GM12878 (cell line): Measurements from ENCODE around the gene FRAS1. TPM values are rescaled to one million over a fixed set of nuclear protein-coding genes. Genes with fewer than 3 reads are reported as not detected.

Experiments
- ATAC-seq: fragments of 200-7000 bp; cut with Tn5 transposase; 3 replicates; pipeline ENCODE4 v1.9.1; 2020; ENCODE audit warnings: mild to moderate bottlenecking, moderate library complexity
- BruUV-seq: library from RNA; stranded (reverse); fragments of 400-500 nt; replicated peaks from 2 replicates; lab custom pipeline; 2021; lab: Mats Ljungman, UMichigan
- CTCF ChIA-PET: fragments of 300-600 bp; sonication (Branson Sonifier 250); formaldehyde crosslinking; extraction: SDS; loops from one replicate; lab custom pipeline; 2021; ENCODE audit warnings: inconsistent platforms; lab: Yijun Ruan, JAX
- POLR2A ChIA-PET: fragments of 350-600 bp; formaldehyde crosslinking; extraction: SDS; loops from one replicate; lab custom pipeline; 2021; ENCODE audit warnings: inconsistent platforms; lab: Charles Lee
- RAD21 ChIA-PET: fragments of 300-600 bp; sonication (Branson Sonifier 250); formaldehyde crosslinking; loops from one replicate; lab custom pipeline; 2023; ENCODE audit warnings: antibody characterized with exemption; ENCODE audit not compliant: unreplicated experiment; lab: Charles Lee
- SMC1A ChIA-PET: fragments of 300-600 bp; sonication (Branson Sonifier 250); formaldehyde crosslinking; loops from one replicate; lab custom pipeline; 2023; ENCODE audit not compliant: unreplicated experiment, uncharacterized antibody; lab: Charles Lee
- DNase-seq: peaks from one replicate; pipeline ENCODE4 v3.0.0-alpha.2; 2011; ENCODE audit warnings: low read depth, low spot score
- FAIRE-seq: peaks from 3 replicates; lab custom pipeline; 2011; peaks lifted over from hg19 to GRCh38; lab: Jason Lieb, UNC
- H2AFZ ChIP-seq: 2 replicates; pipeline ENCODE4 v1.6.0; 2011; ENCODE audit warnings: low read depth, low read length, control low read depth; ENCODE audit not compliant: control insufficient read depth
- H3K27ac ChIP-seq: 2 replicates; pipeline ENCODE4 v1.5.1; 2011; ENCODE audit warnings: control low read depth; ENCODE audit not compliant: control insufficient read depth, insufficient read depth
- H3K27me3 ChIP-seq, 2 experiments: replicated peaks in 1 of 2; 2 replicates each; pipeline versions ENCODE4 v1.6.0 to v1.6.1; 2011; ENCODE audit warnings: low read length in 1 of 2; ENCODE audit not compliant: control insufficient read depth in 2 of 2, insufficient read depth in 2 of 2
- H3K36me3 ChIP-seq, 2 experiments: 2 replicates each; pipeline ENCODE4 v1.5.1; 2011; ENCODE audit warnings: low read length in 1 of 2; ENCODE audit not compliant: control insufficient read depth in 2 of 2, insufficient read depth in 2 of 2
- H3K4me1 ChIP-seq: 2 replicates; pipeline ENCODE4 v1.6.1; 2011; ENCODE audit warnings: mild to moderate bottlenecking, low read length, moderate library complexity, mixed read lengths; ENCODE audit not compliant: control insufficient read depth, insufficient read depth
- H3K4me2 ChIP-seq: 2 replicates; pipeline ENCODE4 v1.6.0; 2011; ENCODE audit warnings: control low read depth; ENCODE audit not compliant: control insufficient read depth, insufficient read depth
- H3K4me3 ChIP-seq: fragments of 200-600 bp; sonication (generic); 2 replicates; pipeline ENCODE4 v1.5.1; 2016
- H3K79me2 ChIP-seq: 2 replicates; pipeline ENCODE4 v1.6.0; 2011; ENCODE audit warnings: low read length; ENCODE audit not compliant: control insufficient read depth, insufficient read depth
- H3K9ac ChIP-seq: 2 replicates; pipeline ENCODE4 v1.8.0; 2011; ENCODE audit warnings: low read length, control low read depth, mixed read lengths; ENCODE audit not compliant: control insufficient read depth, insufficient read depth
- H3K9me3 ChIP-seq: replicated peaks from 3 replicates; pipeline ENCODE4 v1.5.1; 2011; ENCODE audit warnings: mild to moderate bottlenecking, low read length; ENCODE audit not compliant: control insufficient read depth, insufficient read depth
- H4K20me1 ChIP-seq: 2 replicates; pipeline ENCODE4 v1.6.0; 2011; ENCODE audit not compliant: control insufficient read depth, insufficient read depth
- ATF3 ChIP-seq: IDR thresholded peaks from 2 replicates; pipeline ENCODE4 v1.6.1; 2011; ENCODE audit warnings: low read depth, mild to moderate bottlenecking, low read length, moderate library complexity, borderline replicate concordance; ENCODE audit errors: extremely low read depth
- BACH1 ChIP-seq: fragments of 450-650 bp; IDR thresholded peaks from 2 replicates; pipeline ENCODE4 v1.6.1; 2017; ENCODE audit warnings: mild to moderate bottlenecking, borderline replicate concordance
- BCL3 ChIP-seq: IDR thresholded peaks from 2 replicates; pipeline ENCODE4 v1.6.1; 2011; ENCODE audit warnings: borderline replicate concordance, low read depth, mild to moderate bottlenecking, moderate library complexity, low read length; ENCODE audit not compliant: insufficient read depth, poor library complexity, severe bottlenecking
- E2F4 ChIP-seq: IDR thresholded peaks from 2 replicates; pipeline ENCODE4 v1.6.1; 2012; ENCODE audit warnings: low read depth, low read length, improper control_type of control experiment
- EGR1 ChIP-seq, 2 experiments: IDR thresholded peaks; 1 replicate in 1 of 2; 2 replicates in 1 of 2; pipeline ENCODE4 v1.6.1; 2011 to 2012; ENCODE audit warnings: low read depth in 2 of 2, low read length in 2 of 2, borderline replicate concordance in 1 of 2, mild to moderate bottlenecking in 1 of 2, moderate library complexity in 1 of 2
- ETV6 ChIP-seq, 2 experiments: fragments of 450-650 bp in 1 of 2; IDR thresholded peaks in 1 of 2; conservative IDR thresholded peaks in 1 of 2; 2 replicates each; pipeline ENCODE4 v1.6.1; 2014; ENCODE audit warnings: antibody characterized with exemption in 1 of 2, borderline replicate concordance in 1 of 2, low read depth in 1 of 2, mild to moderate bottlenecking in 1 of 2, moderate library complexity in 1 of 2
- KDM1A ChIP-seq: fragments of 200-600 bp; sonication (generic); IDR thresholded peaks from 2 replicates; pipeline ENCODE4 v1.6.1; 2016; ENCODE audit warnings: borderline replicate concordance
- MXI1 ChIP-seq: fragments of 150-350 bp; IDR thresholded peaks from 2 replicates; pipeline ENCODE4 v1.6.1; 2011; ENCODE audit warnings: low read depth, mild to moderate bottlenecking, inconsistent platforms, low read length, improper control_type of control experiment
- RAD21 ChIP-seq: IDR thresholded peaks from 2 replicates; pipeline ENCODE4 v1.6.1; 2011; ENCODE audit warnings: mild to moderate bottlenecking, low read depth, low read length, moderate library complexity; ENCODE audit not compliant: insufficient read depth
- RELB ChIP-seq: fragments of 450-650 bp; IDR thresholded peaks from 2 replicates; pipeline ENCODE4 v1.6.1; 2017; ENCODE audit warnings: low read depth, mild to moderate bottlenecking, moderate library complexity
- SPI1 ChIP-seq: IDR thresholded peaks from 2 replicates; pipeline ENCODE4 v1.6.1; 2011; ENCODE audit warnings: low read depth, mild to moderate bottlenecking, low read length, moderate library complexity, borderline replicate concordance; ENCODE audit not compliant: insufficient read depth
- TAF1 ChIP-seq: IDR thresholded peaks from 2 replicates; pipeline ENCODE4 v1.6.1; 2011; ENCODE audit warnings: mild to moderate bottlenecking, low read depth, low read length, borderline replicate concordance
- ZBED1 ChIP-seq: IDR thresholded peaks from 2 replicates; pipeline ENCODE4 v1.6.1; 2016; ENCODE audit warnings: borderline replicate concordance
- ZNF24 ChIP-seq: fragments of 450-650 bp; IDR thresholded peaks from 2 replicates; pipeline ENCODE4 v1.6.1; 2017; ENCODE audit warnings: antibody characterized with exemption, mild to moderate bottlenecking
- WGBS: methylation state at CpG from one replicate; pipeline ENCODE4 v1.1.6; 2016; ENCODE audit warnings: low lambda C conversion rate; ENCODE audit not compliant: insufficient replicate concordance, insufficient coverage; ENCODE audit errors: missing lambda C conversion rate; 5-methylcytosine and 5-hydroxymethylcytosine counted together
- in situ Hi-C: fragments of 300-500 bp; cut with MboI; formaldehyde crosslinking; loops from 9 replicates; pipeline ENCODE4 v1.14.3; 2018; ENCODE audit warnings: mixed read lengths
- intact Hi-C: fragments of 100-400 bp; cut with micrococcal nuclease; formaldehyde crosslinking; loops from one replicate; pipeline ENCODE4 v1.14.2; 2022; ENCODE audit not compliant: unreplicated experiment
- polyA plus RNA-seq, 11 experiments: library from polyadenylated mRNA; depleted of rRNA in 4 of 11; unstranded in 6 of 11; stranded (reverse) in 5 of 11; fragments of >200 nt; fragmentation: Nextera tagmentation in 4 of 11; fragmentation: Illumina TruSeq in 1 of 11; extraction: Ambion mirVana in 4 of 11; extraction: Trizol in 1 of 11; gene quantifications; 1 replicate in 1 of 11; 2 replicates in 10 of 11; pipeline versions ENCODE4 v1.2.1 to v1.2.3, GENCODE V29; 2011 to 2016; ENCODE audit warnings: inconsistent platforms in 2 of 11, missing spikeins in 2 of 11, low read depth in 1 of 11
- total RNA-seq, 4 experiments: library from RNA; depleted of rRNA in 3 of 4; stranded (reverse); fragments of >200 nt in 3 of 4; fragmentation: Illumina TruSeq in 1 of 4; extraction: Trizol in 1 of 4; gene quantifications; 2 replicates each; pipeline versions ENCODE4 v1.2.1 to v1.2.3, GENCODE V29; 2013 to 2021

FRAS1 gene
- total and polyA plus RNA-seq, 10 of the 15 experiments (the other 5 are each of a cell fraction or from before 2014, with no cell fraction given): 0.08 to 11.7 (median 0.20) TPM

- Histone ChIP-seq H3K4me2 (no peak overlapping the region), H3K79me2 (no peaks in the 10 kb centered on the region), H3K27ac (no peak overlapping the region), H3K9ac (no peak overlapping the region), H3K9me3 (no peaks in the 10 kb centered on the region), H3K4me1 (no peaks in the 10 kb centered on the region), H3K4me3 (no peak overlapping the region), H2AFZ (no peak overlapping the region), H3K36me3 (no peaks in the 10 kb centered on the region), H4K20me1 (no peaks in the 10 kb centered on the region), H3K27me3 (no peaks in the 10 kb centered on the region)
- FAIRE-seq: no peak
- ChIA-PET SMC1A (no interaction called here), CTCF (interaction anchor here (0.7 kb wide), 1 partner anchor 50 kb away, joined by 3 read pairs; no protein-coding TSS in a partner anchor), RAD21 (no interaction called here), POLR2A (no interaction called here)
- 44% methylated on average over 5 of the region's 5 CpGs for WGBS
- DNase-seq: no peak
- in situ Hi-C loops: no loop called here
- BruUV-seq: no TSS peak
- intact Hi-C loops: no loop called here
- no peak for ATAC-seq
- TF ChIP-seq ZNF24: no peak
- no peak for TF ChIP-seq RELB
- no peak for TF ChIP-seq ZBED1
- TF ChIP-seq RAD21: no peak
- TF ChIP-seq KDM1A: no peak
- no peak for TF ChIP-seq MXI1
- no peak for TF ChIP-seq TAF1
- TF ChIP-seq EGR1 (IDR thresholded peaks at IDR 0.05; ENCODE audit: borderline replicate concordance in 1 of 2, low read depth in 2 of 2, low read length in 2 of 2): no peak
- TF ChIP-seq BCL3: no peak
- TF ChIP-seq ATF3: no peak
- no peak for TF ChIP-seq E2F4
- TF ChIP-seq BACH1: no peak
- TF ChIP-seq ETV6 (conservative IDR thresholded peaks at IDR 0.05 in 1 of 2, IDR thresholded peaks at IDR 0.05 in 1 of 2; ENCODE audit: borderline replicate concordance in 1 of 2, low read depth in 1 of 2): no peak
- no peak for TF ChIP-seq SPI1
Measured at GRCh38 chr4:78542373-78542772, 485.2 kb downstream of the FRAS1 start.
